GM11168 (cell line): ENCODE data around the gene RPL21.
"Not testable (repeated sequence)": the region's sequence is repeated elsewhere in the genome, so short reads cannot be mapped to it uniquely, and the experiment has no call there.

Source experiments
- in situ Hi-C: fragments of 300-500 bp; cut with MboI; formaldehyde crosslinking; loops from one replicate; pipeline ENCODE4 v1.12.0; 2022; ENCODE audit warnings: low sequenced_read_pairs; ENCODE audit not compliant: unreplicated experiment

The RPL21 gene

GRCh38 chr13:27251166-27252091, at the start of gene RPL21:
TSS of gene RPL21 (plus strand) at chr13:27251558. CDS start at chr13:27253777, 2,219 bp downstream.
- in situ Hi-C loops = no loop called here

- in situ Hi-C loops = loop anchor here (10.0 kb wide), 1 partner anchor 217 kb away; no protein-coding TSS in a partner anchor
These were observed 49.7 kb upstream of the RPL21 start for GRCh38 chr13:27201661-27202060.

GRCh38 chr13:27203186-27203585, 48.2 kb upstream of the RPL21 start:
- in situ Hi-C loops = loop anchor here (10.0 kb wide), 1 partner anchor 218 kb away; no protein-coding TSS in a partner anchor

- in situ Hi-C loops = loop anchor here (10.0 kb wide), 1 partner anchor 219 kb away; no protein-coding TSS in a partner anchor
These were observed 47.5 kb upstream of the RPL21 start for GRCh38 chr13:27203854-27204253.

- in situ Hi-C loops = loop anchor here (10.0 kb wide), 1 partner anchor 224 kb away; no protein-coding TSS in a partner anchor
These were observed 42.8 kb upstream of the RPL21 start for GRCh38 chr13:27208514-27208913.

- in situ Hi-C loops = no loop called here
These were observed 40.1 kb upstream of the RPL21 start for GRCh38 chr13:27211271-27211670.

- in situ Hi-C loops = no loop called here
These were observed 39.5 kb upstream of the RPL21 start for GRCh38 chr13:27211771-27212364.

GRCh38 chr13:27213386-27213785, 38.0 kb upstream of the RPL21 start:
- in situ Hi-C loops = not testable (repeated sequence)

- in situ Hi-C loops = not testable (repeated sequence)
These were observed 33.6 kb upstream of the RPL21 start for GRCh38 chr13:27217791-27218190.

- in situ Hi-C loops = not testable (repeated sequence)
These were observed 32.5 kb upstream of the RPL21 start for GRCh38 chr13:27218861-27219260.

GRCh38 chr13:27219611-27220010, 31.7 kb upstream of the RPL21 start:
- in situ Hi-C loops = no loop called here

- in situ Hi-C loops = not testable (repeated sequence)
These were observed 29.3 kb upstream of the RPL21 start for GRCh38 chr13:27222100-27222499.

- in situ Hi-C loops = no loop called here
These were observed 24.4 kb upstream of the RPL21 start for GRCh38 chr13:27226991-27227390.

GRCh38 chr13:27228131-27228530, 23.2 kb upstream of the RPL21 start:
- in situ Hi-C loops = no loop called here

- in situ Hi-C loops = no loop called here
These were observed 21.7 kb upstream of the RPL21 start for GRCh38 chr13:27229642-27230041.

GRCh38 chr13:27233964-27234363, 17.4 kb upstream of the RPL21 start:
- in situ Hi-C loops = no loop called here

GRCh38 chr13:27236478-27236877, 14.9 kb upstream of the RPL21 start:
- in situ Hi-C loops = no loop called here

- in situ Hi-C loops = no loop called here
These were observed 8.7 kb upstream of the RPL21 start for GRCh38 chr13:27242702-27243101.

- in situ Hi-C loops = no loop called here
These were observed 5.7 kb upstream of the RPL21 start for GRCh38 chr13:27245610-27246009.

- in situ Hi-C loops = no loop called here
These were observed 559 bp upstream of the RPL21 start for GRCh38 chr13:27250833-27251165.

- in situ Hi-C loops = no loop called here
These were observed 1.1 kb downstream of the RPL21 start for GRCh38 chr13:27252467-27252866.
